RWPE1 (cell line): Measurements from ENCODE around the gene ALDH3A2.

Experiments
- CTCF ChIA-PET: fragments of 350-600 bp; sonication (Branson Sonifier 250); formaldehyde crosslinking; extraction: SDS; loops from one replicate; lab custom pipeline; 2021; lab: Yijun Ruan, JAX
- POLR2A ChIA-PET: fragments of 400-600 bp; formaldehyde crosslinking; extraction: SDS; loops from one replicate; lab custom pipeline; 2020; ENCODE audit warnings: antibody characterized with exemption; ENCODE audit not compliant: low non-redundant PET; lab: Yijun Ruan, JAX
- DNase-seq: peaks from one replicate; pipeline ENCODE4 v3.0.0; 2012; ENCODE audit warnings: low spot score
- H3K27ac ChIP-seq: fragments of 450-650 bp; 2 replicates; pipeline ENCODE4 v1.5.1; 2017
- TF ChIP-seq, protein P1 (sequence below): fragments of 450-650 bp; conservative IDR thresholded peaks from 2 replicates; pipeline ENCODE4 v1.5.1; 2017; ENCODE audit warnings: low read depth, mild to moderate bottlenecking

The ALDH3A2 gene

GRCh38 chr17:19726631-19727376 is 78.3 kb downstream of the ALDH3A2 start:
- no peak for DNase-seq
- H3K27ac ChIP-seq: peak overlapping the region; percentile 100
- TF ChIP-seq, protein P1, sequence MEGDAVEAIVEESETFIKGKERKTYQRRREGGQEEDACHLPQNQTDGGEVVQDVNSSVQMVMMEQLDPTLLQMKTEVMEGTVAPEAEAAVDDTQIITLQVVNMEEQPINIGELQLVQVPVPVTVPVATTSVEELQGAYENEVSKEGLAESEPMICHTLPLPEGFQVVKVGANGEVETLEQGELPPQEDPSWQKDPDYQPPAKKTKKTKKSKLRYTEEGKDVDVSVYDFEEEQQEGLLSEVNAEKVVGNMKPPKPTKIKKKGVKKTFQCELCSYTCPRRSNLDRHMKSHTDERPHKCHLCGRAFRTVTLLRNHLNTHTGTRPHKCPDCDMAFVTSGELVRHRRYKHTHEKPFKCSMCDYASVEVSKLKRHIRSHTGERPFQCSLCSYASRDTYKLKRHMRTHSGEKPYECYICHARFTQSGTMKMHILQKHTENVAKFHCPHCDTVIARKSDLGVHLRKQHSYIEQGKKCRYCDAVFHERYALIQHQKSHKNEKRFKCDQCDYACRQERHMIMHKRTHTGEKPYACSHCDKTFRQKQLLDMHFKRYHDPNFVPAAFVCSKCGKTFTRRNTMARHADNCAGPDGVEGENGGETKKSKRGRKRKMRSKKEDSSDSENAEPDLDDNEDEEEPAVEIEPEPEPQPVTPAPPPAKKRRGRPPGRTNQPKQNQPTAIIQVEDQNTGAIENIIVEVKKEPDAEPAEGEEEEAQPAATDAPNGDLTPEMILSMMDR: no peak
- POLR2A ChIA-PET: interaction anchor here (1.6 kb wide), 1 partner anchor 25 kb away, joined by 5 read pairs; no protein-coding TSS in a partner anchor
- CTCF ChIA-PET: interaction anchor here (1.0 to 1.6 kb wide), 4 partner anchors 11 to 40 kb away, joined by 3 to 8 read pairs (median 6); partner anchors contain the start of gene SLC47A2
